Measurements from ENCODE around the gene TRMT2A.
A peak's percentile ranks its signal among the peaks of the same experiment; 100 is the strongest.

TRMT2A gene

DNA sequence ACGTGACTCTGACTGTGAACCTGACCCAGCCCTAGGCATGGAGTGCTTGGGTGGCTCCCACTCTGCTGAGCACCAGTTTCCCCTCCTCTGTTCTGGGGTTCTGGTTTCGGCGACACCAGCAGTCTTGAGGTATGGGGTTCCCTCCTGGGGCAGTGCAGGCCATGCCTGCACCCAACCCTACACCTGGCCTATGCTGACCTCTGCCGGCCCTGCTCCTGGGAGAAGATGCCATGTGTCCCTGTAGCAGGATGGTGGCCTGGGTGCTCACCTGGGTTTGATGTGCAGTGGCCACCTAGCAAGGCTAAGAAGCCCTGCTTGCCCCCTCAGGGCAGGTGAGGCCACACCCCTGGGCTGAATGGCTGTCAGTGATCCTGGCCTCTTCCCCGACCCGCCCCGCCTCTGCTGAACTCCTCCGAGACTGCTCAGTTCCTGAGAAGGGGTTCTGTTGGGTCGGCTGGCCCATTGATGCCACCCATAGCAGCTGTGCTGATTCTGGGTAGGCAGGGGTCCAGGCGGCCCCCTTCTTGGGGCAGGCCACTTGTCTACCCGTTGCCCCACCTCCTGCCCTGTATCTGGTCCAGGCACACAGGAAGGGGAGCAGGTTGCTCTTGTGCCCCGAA is 17.0 kb upstream of the TRMT2A start:
- no peak for DNase-seq

DNA sequence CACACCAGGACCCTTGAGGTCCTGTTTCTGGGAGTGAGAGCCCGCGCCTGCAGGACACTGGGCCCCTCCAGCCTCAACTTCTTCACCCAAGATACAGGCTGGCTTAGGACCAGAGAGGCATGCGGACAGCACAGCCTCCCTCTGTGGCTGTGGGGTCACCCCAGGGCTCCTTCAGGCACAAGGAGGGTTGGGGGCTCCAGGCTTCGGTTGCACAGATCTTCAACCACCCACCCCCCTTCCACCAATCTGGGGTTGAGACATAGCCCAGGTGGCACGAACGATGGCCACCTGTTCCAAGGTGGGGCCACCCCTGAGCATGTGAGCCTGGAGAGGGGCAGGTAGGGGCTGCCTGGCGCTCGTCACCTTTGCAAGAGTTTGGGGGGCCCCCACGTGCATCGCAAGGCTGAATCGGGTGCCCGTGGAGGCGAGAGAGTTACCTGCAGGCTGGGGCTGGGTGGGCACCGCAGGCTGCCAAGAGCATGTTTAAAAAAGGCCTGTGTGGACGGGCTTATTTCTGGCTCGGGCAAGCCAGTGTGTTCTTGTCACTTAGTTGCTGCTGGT is 15.7 kb upstream of the TRMT2A start:
- DNase-seq, result no peak

DNA sequence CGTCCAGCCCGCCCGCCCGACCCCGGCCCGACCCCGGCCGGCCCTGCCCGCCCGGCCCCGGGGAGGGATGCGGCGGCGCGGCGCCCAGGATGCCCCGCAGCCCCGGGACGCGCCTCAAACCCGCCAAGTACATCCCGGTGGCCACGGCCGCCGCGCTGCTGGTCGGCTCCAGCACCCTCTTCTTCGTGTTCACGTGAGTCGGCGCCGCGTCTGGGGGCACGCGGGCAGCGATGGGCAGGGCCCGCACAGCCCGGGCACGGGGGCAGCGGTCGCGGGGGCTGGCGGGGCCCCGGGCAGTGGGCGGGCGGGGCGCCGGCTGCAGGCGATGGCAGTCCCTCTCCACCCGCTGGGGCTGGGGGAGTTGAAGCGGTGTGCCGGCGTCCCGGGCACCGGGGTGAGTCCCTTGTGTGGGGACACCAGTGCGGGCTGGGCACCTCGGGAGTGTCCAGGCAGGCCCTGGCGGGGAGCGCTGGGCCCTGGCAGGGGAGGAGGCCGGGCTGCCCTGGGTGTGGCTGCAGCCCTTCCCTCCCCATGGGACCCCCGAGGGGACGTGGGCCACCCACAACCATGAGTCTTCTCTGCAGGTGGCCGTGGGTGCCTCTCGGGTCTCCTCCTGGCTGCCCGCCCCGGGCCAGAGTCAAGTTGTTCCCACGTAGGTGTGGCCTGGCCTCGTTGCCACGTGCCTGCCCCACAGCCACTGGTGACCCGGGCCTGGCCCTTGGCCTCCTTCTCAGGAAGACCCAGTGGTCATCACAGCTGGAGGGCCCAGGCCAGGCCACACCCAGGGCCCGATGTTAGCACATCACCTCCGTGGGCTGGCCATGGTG is 15.0 kb upstream of the TRMT2A start:
- DNase-seq, result no peak

DNA sequence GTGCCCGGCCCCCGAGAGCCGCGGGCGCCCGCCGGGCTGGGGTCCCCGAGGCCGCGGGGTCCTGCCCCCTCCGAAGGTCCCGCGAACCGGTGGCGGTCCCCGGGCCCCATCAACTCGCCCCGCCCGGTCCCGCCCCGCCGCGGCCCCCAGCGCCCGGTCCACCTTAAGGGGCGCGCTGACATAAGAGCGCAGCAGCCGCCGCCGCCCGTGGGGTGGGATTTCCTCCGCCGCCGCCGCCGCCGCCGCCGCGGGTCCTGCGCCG is 14.5 kb upstream of the TRMT2A start, which contains the start of gene ZDHHC8:
Gene ZDHHC8 (plus strand): TSS at position 208 of the 262 bp plus-strand sequence. CDS start 144 bp downstream, outside the sequence.
- peak; percentile 44 for DNase-seq

DNA sequence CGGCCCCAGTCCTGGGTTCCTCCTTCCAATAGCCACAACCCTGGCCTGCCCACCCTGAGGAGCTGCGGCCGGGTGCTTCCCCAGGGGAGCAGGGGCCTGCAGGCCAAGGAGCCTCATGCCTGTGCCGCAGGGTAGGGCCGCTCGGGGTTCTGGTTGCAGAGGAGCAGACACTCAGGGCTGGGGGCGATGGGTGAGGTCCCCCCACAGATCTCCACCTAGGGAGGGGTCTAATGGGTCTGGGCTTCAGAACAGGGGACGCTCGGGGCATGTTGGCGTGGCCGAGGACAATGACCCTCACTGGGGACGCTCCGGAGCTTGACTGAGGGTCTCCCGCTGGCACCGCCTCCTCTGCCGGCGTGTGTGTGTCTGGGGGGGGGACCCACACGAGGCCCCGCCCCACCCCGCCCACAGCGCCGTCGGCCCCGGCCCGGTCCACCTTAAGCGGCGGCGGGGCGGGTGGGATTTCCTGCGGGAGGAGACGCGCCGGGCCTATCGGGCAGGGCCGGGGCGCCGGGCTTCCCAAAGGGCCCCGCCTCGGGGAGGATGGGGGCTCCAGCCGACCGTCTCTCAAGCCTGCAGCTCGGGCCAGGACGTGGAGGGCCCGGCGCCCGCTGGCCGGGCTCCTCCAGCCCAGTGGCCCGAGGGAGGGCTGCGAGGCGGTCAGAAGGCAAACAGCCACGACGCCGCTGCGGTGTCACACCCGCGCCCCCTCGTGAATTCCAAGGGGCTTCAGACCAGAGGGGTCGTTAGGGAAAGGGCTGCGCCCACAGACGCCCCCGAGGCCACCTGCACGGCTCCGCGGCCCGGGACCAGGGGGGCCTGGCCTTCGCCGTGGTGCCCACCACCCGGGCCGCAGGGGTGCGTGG is 13.9 kb upstream of the TRMT2A start:
- peak; percentile 84 for DNase-seq

DNA sequence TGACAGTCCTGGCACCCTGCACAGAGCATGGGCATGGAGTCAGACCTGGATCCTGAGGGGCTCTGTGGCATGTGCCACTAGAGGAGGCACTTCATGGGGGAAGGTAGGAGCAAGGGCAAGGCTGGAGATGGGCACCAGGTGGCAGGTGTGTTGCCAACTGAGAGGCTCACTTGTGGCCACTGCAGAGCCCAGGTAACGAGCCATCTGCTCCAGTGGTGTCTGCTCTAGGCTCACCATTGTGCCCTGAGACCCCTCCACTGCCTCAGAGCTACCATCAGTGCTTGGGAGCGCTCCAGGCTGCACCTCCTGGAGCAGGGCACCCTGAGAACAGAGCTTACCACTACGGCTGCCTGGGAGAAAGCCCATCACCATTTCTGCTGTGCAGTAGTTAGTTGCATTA is 13.3 kb upstream of the TRMT2A start:
- no peak for DNase-seq

DNA sequence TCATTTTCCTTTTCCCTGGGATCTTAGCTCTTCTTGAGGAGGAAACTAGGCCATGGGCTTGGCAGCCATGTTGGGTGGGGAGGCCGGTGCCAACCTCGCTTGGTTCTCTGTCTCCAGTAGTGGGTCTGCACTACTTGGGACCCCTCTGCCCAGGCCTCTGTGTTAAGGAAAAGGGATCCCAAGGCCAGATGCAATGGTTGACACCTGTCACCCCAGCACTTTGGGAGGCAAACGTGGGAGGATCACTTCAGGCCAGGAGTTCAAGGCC is 12.7 kb upstream of the TRMT2A start:
- no peak for DNase-seq

DNA sequence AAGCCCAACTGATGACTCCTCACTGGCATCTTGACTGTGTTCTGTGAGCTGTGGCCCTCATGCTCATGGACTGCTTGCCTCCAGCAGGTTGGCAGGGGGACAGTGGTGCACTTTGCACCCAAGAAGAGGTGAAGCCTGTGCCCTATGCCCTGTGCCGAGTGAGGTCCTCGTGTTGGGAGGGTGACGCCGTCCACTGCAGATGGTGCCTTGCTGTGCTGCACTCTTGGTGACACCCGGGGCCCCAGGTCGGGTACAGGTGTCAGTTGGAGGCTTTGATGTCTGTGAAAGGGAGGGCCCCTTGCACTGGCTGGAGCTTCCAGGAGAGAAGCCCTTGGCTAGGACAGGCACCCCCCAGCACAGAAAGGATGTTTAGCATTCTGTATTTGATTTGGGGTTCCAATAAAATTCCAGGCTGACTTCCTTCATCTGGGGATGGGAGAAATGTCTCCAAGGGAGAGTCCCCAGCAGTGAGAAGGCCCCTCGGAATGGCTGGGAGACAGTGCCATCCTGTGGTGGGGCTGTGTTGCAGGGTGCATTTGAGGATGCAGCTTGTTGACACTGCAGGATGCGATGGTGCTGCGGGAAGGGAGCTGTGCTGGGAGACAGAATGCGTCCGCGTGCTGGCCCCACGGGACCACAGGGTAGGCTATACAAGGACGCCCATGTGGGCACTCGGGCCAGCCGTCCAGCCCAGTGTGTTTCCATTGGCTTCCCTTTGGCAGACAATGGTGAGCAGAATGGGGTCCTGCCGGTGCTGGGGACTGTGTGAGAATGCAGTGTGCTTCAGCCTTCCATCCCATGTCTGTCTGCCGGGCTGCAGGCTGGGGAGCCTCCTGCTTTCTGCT is 12.1 kb upstream of the TRMT2A start:
- peak; percentile 61 for DNase-seq

DNA sequence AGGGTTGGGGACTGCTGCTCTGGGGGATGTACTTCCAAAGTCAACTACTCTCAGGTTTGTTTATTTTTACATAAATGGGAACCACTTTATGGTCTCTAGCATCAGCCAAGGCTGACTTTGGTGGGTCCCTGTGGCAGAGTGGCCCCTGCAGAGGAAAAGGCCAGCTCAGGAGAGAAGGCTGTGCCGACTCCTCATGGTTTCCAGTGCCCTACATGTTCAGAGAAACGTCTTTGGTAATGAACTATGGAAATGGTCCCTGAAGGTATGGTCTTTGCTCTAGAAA is 11.5 kb upstream of the TRMT2A start:
- DNase-seq, result no peak

DNA sequence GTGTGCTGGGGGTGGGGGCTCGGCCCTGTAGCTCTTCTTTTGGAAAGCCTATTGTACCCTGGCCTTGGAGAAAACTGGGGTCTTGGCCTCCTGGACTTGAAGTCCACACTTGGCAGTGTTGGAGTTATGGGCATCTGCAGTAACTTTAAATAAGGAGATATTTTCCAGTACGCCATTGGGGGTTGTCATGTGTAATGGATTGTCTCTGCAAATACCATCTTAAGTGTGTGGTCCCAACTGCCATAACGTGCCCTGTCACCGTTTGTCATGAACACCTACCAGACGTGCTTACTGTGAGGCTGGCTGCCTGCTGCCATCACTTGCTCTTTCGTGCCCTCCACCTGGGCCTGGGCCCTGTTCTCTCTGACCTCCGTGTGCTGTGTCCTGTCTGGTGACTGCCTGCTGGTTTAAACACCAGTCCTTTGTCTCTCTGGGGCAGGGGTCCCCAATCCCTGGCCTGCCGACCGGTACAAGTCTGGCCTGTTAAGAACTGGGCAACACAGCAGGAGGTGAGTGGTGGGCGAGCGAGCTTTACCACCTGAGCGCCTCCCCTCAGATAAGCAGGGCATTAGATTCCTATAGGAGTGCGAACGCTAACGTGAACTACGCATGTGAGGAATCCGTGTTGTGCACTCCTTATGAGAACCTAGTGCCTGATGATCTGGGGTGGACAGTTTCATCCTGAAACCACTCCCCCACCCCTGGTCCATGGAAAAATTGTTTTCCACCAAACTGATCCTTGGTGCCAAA is 11.0 kb upstream of the TRMT2A start:
- DNase-seq, result no peak

DNA sequence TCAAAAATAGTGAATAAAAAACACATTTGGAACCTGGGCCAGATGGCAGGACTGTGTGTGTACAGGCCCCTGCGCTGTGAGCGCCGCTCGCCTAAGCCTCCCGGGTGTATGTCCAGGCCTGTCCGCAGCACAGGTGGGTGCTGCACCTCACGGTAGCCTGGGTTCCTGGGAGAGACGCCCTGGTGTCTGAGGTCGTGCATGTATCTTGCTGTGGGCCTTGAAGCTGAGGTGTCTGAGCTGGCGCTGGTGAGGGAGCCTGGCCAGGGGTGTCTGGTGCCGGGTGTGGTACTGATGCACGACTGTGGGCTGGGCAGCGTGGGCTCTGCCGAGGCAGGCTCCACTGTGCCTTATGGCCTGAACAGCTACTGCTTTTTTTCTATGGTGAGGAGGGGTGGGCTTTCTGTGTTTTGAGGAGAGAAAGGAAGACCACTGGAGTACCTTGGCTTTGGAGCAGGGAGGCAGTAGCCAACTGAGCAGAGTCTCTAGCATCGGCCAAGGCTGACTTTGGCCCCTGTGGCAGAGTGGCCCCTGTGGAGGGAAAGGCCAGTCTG is 10.4 kb upstream of the TRMT2A start:
- no peak for DNase-seq

DNA sequence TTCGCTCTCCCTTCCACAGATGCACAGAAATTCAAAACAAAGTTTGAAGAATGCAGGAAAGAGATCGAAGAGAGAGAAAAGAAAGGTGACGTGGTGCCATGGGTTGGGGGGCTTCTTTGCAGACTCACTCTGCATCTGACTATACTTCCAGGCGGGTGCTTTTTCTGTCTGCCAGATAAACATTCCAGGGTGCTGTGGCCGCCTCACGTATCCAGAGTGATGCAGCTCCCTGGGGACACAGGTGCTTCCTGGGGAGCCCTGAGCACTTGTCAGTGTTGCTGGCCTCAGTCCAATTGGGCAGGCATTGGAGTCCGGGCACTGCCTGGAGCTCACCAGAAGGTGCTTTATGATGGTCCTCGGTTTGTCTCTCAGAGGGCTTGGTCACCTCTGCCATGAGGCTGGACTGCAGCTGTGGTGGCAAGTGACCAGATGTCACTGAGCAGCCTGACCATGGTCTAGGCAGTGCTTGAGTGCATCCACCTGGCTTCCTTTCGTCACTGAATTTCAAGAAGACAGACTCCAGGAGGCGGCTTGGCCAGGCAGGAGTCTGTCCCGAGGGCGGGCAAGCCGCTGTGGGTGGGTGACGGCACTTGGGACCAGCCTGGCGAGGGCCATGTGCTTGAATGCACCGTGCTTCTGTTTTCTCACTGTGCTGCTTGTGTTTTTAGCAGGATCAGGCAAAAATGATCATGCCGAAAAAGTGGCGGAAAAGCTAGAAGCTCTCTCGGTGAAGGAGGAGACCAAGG is 9.4 kb upstream of the TRMT2A start:
- no peak for DNase-seq

DNA sequence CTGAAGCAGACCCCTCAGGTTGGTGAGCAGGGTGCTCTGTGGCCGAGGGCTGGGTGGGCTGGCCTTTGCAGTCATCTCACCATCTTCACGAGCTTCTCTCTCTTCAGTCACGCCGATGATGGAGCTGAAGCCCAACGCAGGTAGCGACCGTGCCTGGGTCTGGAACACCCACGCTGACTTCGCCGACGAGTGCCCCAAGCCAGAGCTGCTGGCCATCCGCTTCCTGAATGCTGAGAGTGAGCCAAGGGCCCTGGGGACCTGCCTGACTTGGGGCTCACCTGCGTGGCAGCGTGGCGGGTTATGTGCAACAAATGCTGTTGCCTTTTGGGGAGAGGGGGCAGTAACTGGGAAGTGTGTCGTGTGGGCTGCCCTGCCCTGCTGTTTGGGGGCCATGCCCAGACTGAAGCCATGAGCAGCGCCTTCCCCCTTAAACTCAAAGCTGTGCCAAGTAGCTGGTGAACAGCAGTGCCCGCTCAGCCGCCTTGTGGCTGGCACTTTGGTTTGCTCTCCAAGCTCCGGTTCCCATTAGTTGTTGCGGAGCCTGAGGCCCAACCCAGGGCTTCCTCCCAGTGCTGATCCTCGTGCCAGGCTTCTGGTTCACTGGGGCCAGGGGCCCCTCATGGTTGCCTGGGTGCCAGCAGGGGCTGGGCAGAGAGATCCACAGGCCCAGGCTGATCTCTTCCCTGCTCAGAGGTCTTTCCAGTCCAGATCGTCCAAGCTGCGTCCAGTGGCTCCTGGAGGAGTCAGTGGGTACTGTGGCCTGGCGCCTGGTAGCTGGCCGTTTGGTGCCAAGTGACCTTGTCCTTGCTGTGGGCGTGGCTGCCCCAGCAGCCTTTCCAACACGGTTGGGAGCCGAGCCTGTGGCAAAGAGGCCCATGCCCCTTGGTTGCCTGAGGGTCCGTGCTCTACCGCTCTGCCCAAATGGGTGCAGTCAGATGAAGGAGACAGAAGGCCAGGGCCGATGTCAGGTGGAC is 8.5 kb upstream of the TRMT2A start:
- DNase-seq, result no peak

DNA sequence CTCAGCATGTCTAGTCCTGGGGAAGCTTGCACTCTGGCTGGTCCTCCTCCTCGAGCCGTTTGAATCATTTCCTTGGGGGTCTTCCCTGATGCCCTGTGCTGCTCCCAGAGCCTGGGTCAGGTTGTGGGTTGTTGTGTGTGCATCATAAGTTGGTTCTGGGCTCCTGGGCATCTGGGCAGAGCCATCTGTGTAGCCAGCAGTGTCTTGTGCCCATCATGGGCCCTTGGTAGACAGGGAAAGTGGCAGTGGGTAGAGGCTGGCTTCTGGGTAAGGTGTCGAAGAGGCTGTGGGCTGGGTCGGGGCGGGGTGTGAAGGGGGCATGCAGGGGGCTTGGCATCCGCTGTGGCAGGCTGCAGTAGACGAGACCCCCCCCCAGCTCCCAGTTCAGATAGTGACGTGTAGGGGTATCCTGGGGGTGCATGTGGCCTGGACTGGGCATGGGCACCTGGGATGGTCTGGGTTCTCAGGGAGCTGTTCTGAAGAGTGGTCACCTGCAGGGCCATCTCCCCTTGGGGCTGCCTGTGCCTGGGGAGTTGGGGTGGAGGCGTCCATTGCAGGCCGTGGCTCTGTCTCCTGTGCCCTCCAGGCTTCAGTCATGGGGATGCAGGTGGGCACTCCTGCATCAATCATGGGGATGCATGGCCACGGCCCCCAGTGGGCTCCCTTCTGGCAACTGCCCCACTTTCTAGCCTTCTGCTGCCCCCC is 7.2 kb upstream of the TRMT2A start:
- DNase-seq, result no peak

DNA sequence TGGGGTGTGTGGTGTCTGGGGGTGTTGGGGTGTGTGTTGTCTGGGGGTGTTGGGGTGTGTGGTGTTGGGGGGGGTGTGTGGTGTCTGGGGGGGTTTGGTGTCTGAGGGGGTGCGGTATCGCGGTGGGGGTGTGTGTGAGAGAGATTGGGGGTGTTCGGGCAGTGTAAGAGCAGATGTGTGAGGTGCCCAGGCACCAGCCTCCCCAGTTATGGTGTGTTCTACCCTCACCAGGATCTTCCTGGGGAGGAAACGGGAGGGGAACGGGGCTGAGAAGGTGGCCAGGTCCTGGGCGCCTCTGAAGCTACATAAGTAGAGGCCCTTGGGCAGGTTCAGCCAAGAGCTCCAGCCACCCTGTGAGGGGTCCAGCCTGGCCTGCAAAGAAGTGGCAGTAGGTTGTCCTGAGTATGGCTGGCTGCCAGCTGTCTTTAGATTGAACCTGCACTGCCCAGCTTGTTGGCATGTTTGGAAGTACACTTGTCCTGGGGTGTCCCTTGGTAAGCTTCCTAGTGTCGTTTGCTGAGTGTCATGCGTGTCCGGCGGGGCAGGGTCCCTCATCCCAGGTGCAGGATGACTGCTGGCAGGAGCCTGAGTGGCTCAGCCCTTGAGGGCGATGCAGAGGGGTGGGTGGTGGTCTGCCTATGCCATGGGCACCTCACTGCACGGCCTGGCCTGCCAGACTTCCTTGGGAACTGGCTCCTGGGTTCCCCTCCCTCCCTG is 6.5 kb upstream of the TRMT2A start:
- DNase-seq, result no peak

DNA sequence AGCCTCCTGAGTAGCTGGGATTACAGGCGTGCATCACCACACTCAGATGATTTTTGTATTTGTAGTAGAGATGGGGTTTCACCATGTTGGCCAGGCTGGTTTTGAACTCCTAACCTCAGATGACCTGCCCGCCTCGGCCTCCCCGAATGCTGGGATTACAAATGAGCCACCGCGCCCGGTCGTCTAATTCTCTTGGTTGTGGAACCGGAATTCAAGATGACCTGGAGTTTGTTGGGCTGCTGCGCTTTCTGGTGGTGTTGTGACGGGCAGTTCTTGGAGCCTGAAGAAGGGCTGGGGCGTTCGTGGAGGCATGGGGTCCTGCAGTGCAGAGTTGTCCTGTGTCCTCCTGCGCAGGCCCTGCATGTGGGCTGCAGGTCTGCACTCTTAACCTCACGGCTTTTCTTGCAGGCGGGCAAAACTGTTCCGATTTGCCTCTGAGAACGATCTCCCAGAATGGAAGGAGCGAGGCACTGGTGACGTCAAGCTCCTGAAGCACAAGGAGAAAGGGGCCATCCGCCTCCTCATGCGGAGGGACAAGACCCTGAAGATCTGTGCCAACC is 4.9 kb upstream of the TRMT2A start:
- DNase-seq, result no peak

DNA sequence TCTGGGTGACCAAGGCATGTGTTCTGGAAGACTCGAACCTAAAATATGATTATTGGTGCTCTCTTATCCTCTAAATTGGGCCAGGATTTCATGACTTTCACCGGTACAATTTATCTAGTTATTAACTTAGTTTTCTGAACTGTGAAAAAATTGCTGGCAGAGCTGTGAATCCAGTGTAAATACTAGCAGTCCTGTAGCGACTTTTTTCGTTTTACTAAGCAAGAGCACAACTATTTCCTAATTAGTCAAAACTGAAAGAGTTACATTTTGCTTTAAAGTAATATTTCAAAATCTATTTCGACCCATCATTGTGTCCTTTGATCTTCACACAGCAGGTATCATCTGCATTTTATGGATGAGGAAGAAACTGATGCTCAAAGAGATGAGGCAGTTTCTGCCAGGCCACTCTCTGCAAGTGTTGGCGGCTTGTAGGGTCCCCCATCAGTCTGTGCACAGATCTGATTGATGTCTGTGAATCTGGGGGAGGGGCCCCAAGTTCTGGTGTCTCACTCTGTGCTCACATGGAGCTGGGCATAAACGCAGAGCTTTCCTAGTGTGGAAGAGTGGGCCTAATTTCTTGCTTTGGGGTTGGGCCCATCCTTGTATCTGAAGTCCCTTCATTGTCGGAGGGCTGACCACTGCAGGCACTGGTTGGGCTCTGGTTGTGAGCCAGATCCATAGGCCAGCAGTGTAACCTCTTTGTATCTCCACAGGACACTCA is 1.4 kb upstream of the TRMT2A start:
- no peak for DNase-seq

Data from stimulated activated CD4-positive, alpha-beta T cell treated with anti-CD3 and anti-CD28 coated beads, Interleukin-4, amount 100 ng/mL, for 24 hours (primary cell).